Esophagus muscularis mucosa (tissue), 4 donors: Measurements from ENCODE around the gene KAT2B. TPM values are rescaled to one million over a fixed set of nuclear protein-coding genes. Genes with fewer than 3 reads are reported as not detected.
A peak's percentile ranks its signal among the peaks of the same experiment; 100 is the strongest.

Experiments
- DNase-seq: peaks from one replicate; pipeline ENCODE4 v3.0.0-alpha.2; 2017; ENCODE audit errors: extremely low spot score
- H3K27ac ChIP-seq, 4 donors: fragments of 200-600 bp; sonication (generic); replicated peaks in 1 of 4; 1 replicate in 3 of 4; 2 replicates in 1 of 4; pipeline ENCODE4 v1.5.1; 2016 to 2019; ENCODE audit warnings: mild to moderate bottlenecking in 1 of 4
- H3K27me3 ChIP-seq, 4 donors: fragments of 200-600 bp; sonication (generic); one replicate each; pipeline versions ENCODE4 v1.5.1 to v1.6.0; 2016 to 2019
- H3K36me3 ChIP-seq, 4 donors: fragments of 200-600 bp; sonication (generic); one replicate each; pipeline ENCODE4 v1.5.1; 2016 to 2019
- H3K4me1 ChIP-seq, 4 donors: fragments of 200-600 bp; sonication (generic); one replicate each; pipeline ENCODE4 v1.5.1; 2016 to 2019
- H3K4me3 ChIP-seq, 4 donors: fragments of 200-600 bp; sonication (generic); 1 replicate in 2 of 4; 2 replicates in 2 of 4; pipeline ENCODE4 v1.5.1; 2016 to 2019; ENCODE audit warnings: mild to moderate bottlenecking in 4 of 4, moderate library complexity in 1 of 4
- H3K9me3 ChIP-seq, 4 donors: fragments of 200-600 bp; sonication (generic); 1 replicate in 3 of 4; 2 replicates in 1 of 4; pipeline ENCODE4 v1.5.1; 2016 to 2019
- EP300 ChIP-seq: sonication (generic); formaldehyde crosslinking; IDR thresholded peaks from one replicate; pipeline ENCODE4 v1.6.1; 2017; ENCODE audit warnings: antibody characterized with exemption
- POLR2A ChIP-seq: fragments of 450-650 bp; IDR thresholded peaks from one replicate; pipeline ENCODE4 v1.6.1; 2017; ENCODE audit warnings: antibody characterized with exemption, moderate library complexity, mild to moderate bottlenecking, low read depth
- POLR2AphosphoS5 ChIP-seq, 2 donors: sonication (generic); formaldehyde crosslinking; IDR thresholded peaks; one replicate each; pipeline ENCODE4 v1.6.1; 2017; ENCODE audit warnings: antibody characterized with exemption in 2 of 2
- WGBS: methylation state at CpG from one replicate; pipeline ENCODE4 v1.1.5; 2018; 5-methylcytosine and 5-hydroxymethylcytosine counted together
- intact Hi-C: fragments of 100-400 bp; cut with DNase I; formaldehyde crosslinking; loops from one replicate; pipeline ENCODE4 v1.15.1; 2023
- total RNA-seq, 4 donors: library from RNA; depleted of rRNA; stranded (reverse); fragments of >200 nt; gene quantifications; one replicate each; pipeline versions ENCODE4 v1.1.0 to v1.2.1, GENCODE V29; 2016
- TF ChIP-seq, protein P1 (sequence below), 3 experiments: fragments of 200-600 bp in 2 of 3; fragments of 450-650 bp in 1 of 3; sonication (generic) in 2 of 3; IDR thresholded peaks; one replicate each; pipeline ENCODE4 v1.5.1; 2017 to 2019; ENCODE audit warnings: antibody characterized with exemption in 3 of 3, mild to moderate bottlenecking in 2 of 3, moderate library complexity in 1 of 3

Gene KAT2B
- total RNA-seq, 4 donors from 2014 or later, result 37.8 to 58.5 (median 49.5) TPM

DNA sequence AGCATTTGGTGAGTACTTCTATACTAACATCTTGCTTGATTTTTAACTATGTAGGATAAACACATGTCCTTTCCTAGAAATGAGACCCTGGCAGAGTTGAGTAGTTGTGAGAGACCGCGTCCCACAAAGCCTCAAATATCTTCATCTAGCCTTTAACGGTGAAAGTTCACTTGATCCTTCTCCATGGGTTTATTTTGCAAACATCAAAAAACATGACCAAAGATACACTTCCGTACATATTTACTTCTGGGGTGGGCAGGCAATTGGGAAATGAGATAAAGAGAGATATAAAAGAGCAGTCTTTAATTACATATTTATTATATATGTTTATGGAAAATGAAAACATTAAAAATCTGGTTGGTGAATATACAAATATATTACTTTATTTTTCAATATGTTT lies 5.2 kb upstream of the KAT2B start:
- intact Hi-C loops, result loop anchor here (5.0 kb wide), 1 partner anchor 112 kb away; no protein-coding TSS in a partner anchor
- TF ChIP-seq, protein P1, sequence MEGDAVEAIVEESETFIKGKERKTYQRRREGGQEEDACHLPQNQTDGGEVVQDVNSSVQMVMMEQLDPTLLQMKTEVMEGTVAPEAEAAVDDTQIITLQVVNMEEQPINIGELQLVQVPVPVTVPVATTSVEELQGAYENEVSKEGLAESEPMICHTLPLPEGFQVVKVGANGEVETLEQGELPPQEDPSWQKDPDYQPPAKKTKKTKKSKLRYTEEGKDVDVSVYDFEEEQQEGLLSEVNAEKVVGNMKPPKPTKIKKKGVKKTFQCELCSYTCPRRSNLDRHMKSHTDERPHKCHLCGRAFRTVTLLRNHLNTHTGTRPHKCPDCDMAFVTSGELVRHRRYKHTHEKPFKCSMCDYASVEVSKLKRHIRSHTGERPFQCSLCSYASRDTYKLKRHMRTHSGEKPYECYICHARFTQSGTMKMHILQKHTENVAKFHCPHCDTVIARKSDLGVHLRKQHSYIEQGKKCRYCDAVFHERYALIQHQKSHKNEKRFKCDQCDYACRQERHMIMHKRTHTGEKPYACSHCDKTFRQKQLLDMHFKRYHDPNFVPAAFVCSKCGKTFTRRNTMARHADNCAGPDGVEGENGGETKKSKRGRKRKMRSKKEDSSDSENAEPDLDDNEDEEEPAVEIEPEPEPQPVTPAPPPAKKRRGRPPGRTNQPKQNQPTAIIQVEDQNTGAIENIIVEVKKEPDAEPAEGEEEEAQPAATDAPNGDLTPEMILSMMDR (IDR thresholded peaks at IDR 0.05), result no peak
- TF ChIP-seq POLR2A (no peak), EP300 (no peak), POLR2AphosphoS5 (IDR thresholded peaks at IDR 0.05) (no peak)
- 95% methylated on average over 4 of the region's 4 CpGs for WGBS

DNA sequence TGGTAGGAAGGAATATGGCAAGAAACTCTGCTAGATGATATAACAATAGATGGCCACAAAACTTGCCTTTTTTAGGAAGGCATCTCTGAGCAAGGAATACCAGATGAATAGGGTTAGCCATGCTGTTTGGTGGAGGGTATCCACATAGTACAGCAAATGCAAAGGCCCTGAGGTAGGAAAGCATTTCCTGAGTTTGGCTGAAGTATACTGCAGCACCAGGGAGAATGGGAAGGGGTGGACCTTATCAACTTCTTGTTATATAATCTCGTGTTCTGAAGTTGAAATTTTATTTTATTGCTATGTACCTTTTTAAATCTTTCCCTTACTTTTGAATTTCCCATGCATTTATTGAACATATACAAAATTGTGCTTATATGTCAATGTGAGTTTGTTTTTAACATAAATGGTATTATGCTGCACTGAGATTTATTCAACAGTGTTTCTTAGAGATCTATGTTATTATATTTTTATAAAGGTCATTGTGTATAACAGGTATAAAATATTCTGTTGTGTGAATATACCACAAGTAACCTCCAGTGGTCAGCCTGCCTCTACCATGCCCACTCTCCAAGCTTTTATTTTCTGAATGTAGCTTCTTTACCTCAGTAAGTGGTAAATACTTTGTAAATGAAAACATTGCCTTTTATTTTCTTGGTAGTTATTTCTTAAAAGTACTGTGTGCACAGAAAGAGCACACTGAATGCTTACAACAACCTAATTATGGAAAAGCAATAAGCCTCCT lies 2.8 kb upstream of the KAT2B start:
- H3K27me3 ChIP-seq, result no peaks in the 10 kb centered on the region
- no peak for DNase-seq
- peak overlapping the region in 3 of 4 donors; percentile 85 to 99 (median 97) for H3K27ac ChIP-seq
- WGBS, result 80% methylated on average over 1 of the region's 1 CpG
- TF ChIP-seq, protein P1 (IDR thresholded peaks at IDR 0.05), result peak in 2 of 3 experiments; percentile 8 to 17
- TF ChIP-seq POLR2AphosphoS5 (IDR thresholded peaks at IDR 0.05), result no peak
- no peaks in the 10 kb centered on the region for H3K9me3 ChIP-seq
- H3K36me3 ChIP-seq, result no peaks in the 10 kb centered on the region
- no peak overlapping the region for H3K4me3 ChIP-seq
- intact Hi-C loops, result loop anchor here (5.0 kb wide), 1 partner anchor 110 kb away; no protein-coding TSS in a partner anchor
- H3K4me1 ChIP-seq, result peaks cover 17 to 27% (median 25%) of the 10 kb centered on the region in 4 donors

More for the DNA sequence above, 5.2 kb upstream of the KAT2B start:
- DNase-seq, result no peak
- no peaks in the 10 kb centered on the region for H3K36me3 ChIP-seq
- H3K27ac ChIP-seq, result no peak overlapping the region
- H3K9me3 ChIP-seq, result no peaks in the 10 kb centered on the region
- peaks cover 8 to 15% (median 14%) of the 10 kb centered on the region in 4 donors for H3K4me1 ChIP-seq
- no peaks in the 10 kb centered on the region for H3K27me3 ChIP-seq
- no peak overlapping the region for H3K4me3 ChIP-seq

DNA sequence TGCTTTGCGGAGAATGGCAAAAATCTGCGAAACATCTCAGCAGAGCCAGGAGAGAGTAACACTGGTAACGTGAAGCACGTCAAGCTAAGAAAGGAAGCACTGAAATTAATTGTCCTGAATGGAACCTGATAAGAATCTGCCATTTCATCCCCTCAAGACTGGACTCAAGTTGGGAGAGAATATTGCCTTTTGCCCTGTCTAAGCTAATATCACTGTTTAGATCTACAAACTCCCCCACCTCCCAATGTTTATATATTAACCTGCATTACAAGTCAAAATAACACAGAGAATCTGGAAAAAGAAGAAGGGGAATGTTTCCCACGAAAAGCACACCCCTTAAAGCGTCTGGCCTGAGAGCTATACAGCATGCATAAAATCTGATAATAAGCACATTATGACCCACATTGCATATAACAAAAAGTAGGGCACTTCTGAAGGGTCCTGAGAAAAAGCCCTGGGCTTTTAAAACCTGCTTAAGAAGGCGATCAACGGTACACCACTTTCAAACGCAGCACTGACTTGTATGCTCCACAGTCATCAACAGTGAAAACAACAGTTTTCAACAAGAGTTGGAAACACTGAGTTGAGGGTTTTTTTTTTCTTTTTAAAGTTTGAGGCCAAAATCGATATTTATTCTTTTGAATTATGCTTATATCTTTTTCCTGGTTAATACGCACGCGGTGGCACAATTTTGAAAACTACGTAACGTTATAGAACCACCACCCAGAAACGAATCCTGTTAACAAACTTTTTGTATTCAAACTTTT lies 1.4 kb upstream of the KAT2B start:
- H3K4me1 ChIP-seq, result peaks cover 32 to 42% (median 40%) of the 10 kb centered on the region in 4 donors
- H3K36me3 ChIP-seq, result no peaks in the 10 kb centered on the region
- DNase-seq, result no peak
- H3K27me3 ChIP-seq, result no peaks in the 10 kb centered on the region
- H3K4me3 ChIP-seq, result peak overlapping the region; percentile 58 to 94 (median 80)
- WGBS, result 22% methylated on average over 16 of the region's 16 CpGs
- H3K9me3 ChIP-seq, result no peaks in the 10 kb centered on the region
- intact Hi-C loops, result loop anchor here (5.0 kb wide), 1 partner anchor 108 kb away; no protein-coding TSS in a partner anchor
- H3K27ac ChIP-seq, result peak overlapping the region; percentile 85 to 99 (median 97)
- TF ChIP-seq EP300 (no peak), POLR2AphosphoS5 (IDR thresholded peaks at IDR 0.05) (no peak), POLR2A (no peak)
- TF ChIP-seq, protein P1 (IDR thresholded peaks at IDR 0.05), result no peak

DNA sequence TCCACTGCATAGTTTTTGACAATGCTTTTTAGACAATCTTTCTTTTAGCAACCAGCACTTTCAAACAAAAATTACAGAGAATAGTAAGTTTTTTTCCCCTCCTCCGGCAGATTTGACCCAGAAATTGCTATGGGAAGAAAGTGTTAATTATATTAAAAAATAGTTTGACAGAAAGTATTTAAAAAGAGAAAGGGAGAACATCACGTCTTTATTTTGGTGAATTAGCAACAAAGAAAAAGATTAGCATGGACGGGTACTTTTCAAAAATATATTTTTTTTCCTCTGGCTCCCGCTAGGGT lies 831 bp upstream of the KAT2B start:
- intact Hi-C loops, result loop anchor here (5.0 kb wide), 1 partner anchor 108 kb away; no protein-coding TSS in a partner anchor

DNA sequence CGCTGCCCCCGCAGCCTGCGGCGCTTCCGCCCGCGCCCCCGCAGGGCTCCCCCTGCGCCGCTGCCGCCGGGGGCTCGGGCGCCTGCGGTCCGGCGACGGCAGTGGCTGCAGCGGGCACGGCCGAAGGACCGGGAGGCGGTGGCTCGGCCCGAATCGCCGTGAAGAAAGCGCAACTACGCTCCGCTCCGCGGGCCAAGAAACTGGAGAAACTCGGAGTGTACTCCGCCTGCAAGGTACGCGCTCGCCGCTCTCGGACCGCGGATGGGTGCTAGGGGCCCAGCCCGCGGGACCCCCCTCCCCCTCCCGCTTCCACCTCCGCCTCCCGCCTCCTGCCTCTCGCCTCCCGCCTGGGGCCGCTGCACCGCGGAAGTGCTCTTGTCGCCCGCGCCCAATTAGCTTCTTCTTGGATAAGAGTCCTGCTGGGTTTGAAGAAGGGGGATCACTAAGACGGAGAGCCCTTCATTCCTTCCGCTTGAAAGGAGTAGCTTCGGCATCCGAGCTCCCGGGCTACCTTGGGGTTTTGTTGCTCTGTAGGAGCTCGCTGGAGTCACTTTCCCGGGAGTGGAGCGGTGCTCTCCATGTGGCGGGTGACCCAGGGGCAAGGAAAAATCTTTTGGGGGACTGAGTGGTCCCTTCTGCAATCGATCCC lies 426 bp downstream of the KAT2B start:
- Histone ChIP-seq H3K4me1 (peaks cover 47 to 58% (median 55%) of the 10 kb centered on the region in 4 donors), H3K27ac (peak overlapping the region; percentile 85 to 99 (median 97)), H3K9me3 (no peaks in the 10 kb centered on the region), H3K4me3 (peak overlapping the region; percentile 58 to 94 (median 80)), H3K36me3 (no peaks in the 10 kb centered on the region), H3K27me3 (no peaks in the 10 kb centered on the region)
- WGBS, result 0% methylated on average over 8 of the region's 64 CpGs
- peak; percentile 94 for DNase-seq
- peak in 1 of 2 donors; percentile 71 for TF ChIP-seq POLR2AphosphoS5 (IDR thresholded peaks at IDR 0.05)
- TF ChIP-seq, protein P1 (IDR thresholded peaks at IDR 0.05), result peak in 1 of 3 experiments; percentile 13
- no peak for TF ChIP-seq EP300
- intact Hi-C loops, result loop anchor here (2.0 to 5.0 kb wide), 3 partner anchors 57 to 147 kb away; partner anchors contain the start of genes RAB5A and SGO1

More for the DNA sequence above, 831 bp upstream of the KAT2B start:
- Histone ChIP-seq H3K36me3 (no peaks in the 10 kb centered on the region), H3K4me3 (peak overlapping the region; percentile 58 to 94 (median 80)), H3K27ac (peak overlapping the region; percentile 85 to 99 (median 97)), H3K4me1 (peaks cover 37 to 47% (median 45%) of the 10 kb centered on the region in 4 donors), H3K9me3 (no peaks in the 10 kb centered on the region), H3K27me3 (no peaks in the 10 kb centered on the region)
- TF ChIP-seq EP300, result no peak
- 0% methylated on average over 4 of the region's 4 CpGs for WGBS
- no peak for DNase-seq
